HL-60 (cell line): ENCODE results near the gene TENM3.

Experiments
- TF ChIP-seq, protein P1 (sequence below): IDR thresholded peaks from one replicate; pipeline ENCODE4 v1.5.1; 2011; ENCODE audit warnings: low read length, control low read depth, inconsistent platforms; ENCODE audit not compliant: insufficient read depth
- TF ChIP-seq, protein P2 (sequence below): IDR thresholded peaks from 2 replicates; pipeline ENCODE4 v1.6.1; 2012; ENCODE audit warnings: low read depth; ENCODE audit not compliant: insufficient replicate concordance

DNA sequence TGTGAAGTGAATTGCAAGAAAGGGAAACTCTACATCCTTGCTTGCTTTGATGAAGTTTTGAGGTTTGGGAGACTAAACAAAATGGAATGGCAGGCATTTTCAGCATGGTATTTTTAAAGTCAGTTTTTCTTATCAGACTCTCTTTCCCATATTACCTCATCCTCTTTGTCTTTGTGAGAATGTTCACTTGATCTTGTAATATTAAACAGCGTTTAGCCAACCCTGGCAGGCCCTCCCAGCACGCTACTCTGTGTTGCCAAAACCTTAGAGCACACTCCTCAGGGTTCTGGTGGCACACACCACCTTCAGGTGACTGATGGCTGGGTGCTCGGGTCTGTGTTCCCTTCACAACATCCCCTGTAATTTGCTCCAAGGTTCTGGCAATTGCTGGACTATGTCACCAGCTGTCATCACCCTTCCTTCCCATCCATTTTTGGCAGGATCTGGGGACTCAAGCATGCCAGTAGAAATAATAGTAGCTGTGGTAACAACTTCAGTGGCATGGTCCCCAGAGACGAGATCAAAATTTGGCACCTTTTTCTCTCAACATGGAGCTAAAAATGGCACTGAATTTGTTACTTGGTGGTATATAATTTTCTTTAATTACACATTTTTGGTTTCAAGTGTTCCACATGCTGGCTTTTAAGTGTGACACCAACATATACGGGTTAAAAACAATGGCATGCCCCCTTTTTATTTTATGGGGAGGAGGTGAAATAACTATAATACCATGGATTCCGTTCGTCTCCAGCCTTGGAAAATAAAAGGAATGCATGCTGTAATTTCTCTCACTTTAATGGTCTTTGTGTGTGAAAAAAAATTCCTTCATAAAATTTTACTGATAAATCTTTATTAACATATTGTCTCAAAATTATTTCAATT lies 400.8 kb downstream of the TENM3 start:
- TF ChIP-seq, protein P1, sequence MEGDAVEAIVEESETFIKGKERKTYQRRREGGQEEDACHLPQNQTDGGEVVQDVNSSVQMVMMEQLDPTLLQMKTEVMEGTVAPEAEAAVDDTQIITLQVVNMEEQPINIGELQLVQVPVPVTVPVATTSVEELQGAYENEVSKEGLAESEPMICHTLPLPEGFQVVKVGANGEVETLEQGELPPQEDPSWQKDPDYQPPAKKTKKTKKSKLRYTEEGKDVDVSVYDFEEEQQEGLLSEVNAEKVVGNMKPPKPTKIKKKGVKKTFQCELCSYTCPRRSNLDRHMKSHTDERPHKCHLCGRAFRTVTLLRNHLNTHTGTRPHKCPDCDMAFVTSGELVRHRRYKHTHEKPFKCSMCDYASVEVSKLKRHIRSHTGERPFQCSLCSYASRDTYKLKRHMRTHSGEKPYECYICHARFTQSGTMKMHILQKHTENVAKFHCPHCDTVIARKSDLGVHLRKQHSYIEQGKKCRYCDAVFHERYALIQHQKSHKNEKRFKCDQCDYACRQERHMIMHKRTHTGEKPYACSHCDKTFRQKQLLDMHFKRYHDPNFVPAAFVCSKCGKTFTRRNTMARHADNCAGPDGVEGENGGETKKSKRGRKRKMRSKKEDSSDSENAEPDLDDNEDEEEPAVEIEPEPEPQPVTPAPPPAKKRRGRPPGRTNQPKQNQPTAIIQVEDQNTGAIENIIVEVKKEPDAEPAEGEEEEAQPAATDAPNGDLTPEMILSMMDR: no peak
- TF ChIP-seq, protein P2, sequence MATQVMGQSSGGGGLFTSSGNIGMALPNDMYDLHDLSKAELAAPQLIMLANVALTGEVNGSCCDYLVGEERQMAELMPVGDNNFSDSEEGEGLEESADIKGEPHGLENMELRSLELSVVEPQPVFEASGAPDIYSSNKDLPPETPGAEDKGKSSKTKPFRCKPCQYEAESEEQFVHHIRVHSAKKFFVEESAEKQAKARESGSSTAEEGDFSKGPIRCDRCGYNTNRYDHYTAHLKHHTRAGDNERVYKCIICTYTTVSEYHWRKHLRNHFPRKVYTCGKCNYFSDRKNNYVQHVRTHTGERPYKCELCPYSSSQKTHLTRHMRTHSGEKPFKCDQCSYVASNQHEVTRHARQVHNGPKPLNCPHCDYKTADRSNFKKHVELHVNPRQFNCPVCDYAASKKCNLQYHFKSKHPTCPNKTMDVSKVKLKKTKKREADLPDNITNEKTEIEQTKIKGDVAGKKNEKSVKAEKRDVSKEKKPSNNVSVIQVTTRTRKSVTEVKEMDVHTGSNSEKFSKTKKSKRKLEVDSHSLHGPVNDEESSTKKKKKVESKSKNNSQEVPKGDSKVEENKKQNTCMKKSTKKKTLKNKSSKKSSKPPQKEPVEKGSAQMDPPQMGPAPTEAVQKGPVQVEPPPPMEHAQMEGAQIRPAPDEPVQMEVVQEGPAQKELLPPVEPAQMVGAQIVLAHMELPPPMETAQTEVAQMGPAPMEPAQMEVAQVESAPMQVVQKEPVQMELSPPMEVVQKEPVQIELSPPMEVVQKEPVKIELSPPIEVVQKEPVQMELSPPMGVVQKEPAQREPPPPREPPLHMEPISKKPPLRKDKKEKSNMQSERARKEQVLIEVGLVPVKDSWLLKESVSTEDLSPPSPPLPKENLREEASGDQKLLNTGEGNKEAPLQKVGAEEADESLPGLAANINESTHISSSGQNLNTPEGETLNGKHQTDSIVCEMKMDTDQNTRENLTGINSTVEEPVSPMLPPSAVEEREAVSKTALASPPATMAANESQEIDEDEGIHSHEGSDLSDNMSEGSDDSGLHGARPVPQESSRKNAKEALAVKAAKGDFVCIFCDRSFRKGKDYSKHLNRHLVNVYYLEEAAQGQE: no peak
